SK-MEL-5 (cell line): Measurements from ENCODE around the gene TEX13B. TPM values are rescaled to one million over a fixed set of nuclear protein-coding genes. Genes with fewer than 3 reads are reported as not detected.
A peak's percentile ranks its signal among the peaks of the same experiment; 100 is the strongest.

ENCODE experiments used
- DNase-seq: peaks from one replicate; pipeline ENCODE4 v3.0.0-alpha.2; 2016; ENCODE audit warnings: low read depth, low spot score
- in situ Hi-C: cut with HindIII; loops from 2 replicates; pipeline ENCODE4 v1.10.0; 2016; ENCODE audit warnings: low sequenced_read_pairs, high pct_unique_total_duplicates, low pct_unique_long_range_greater_than_20kb
- polyA plus RNA-seq, 2 experiments: library from polyadenylated mRNA; depleted of rRNA; stranded (reverse); fragments of >200 nt; gene quantifications; 2 replicates each; pipeline ENCODE4 v1.2.3, GENCODE V29; 2015
- total RNA-seq: library from RNA; depleted of rRNA; stranded (reverse); fragments of >200 nt; shearing (Covaris generic); gene quantifications from 2 replicates; pipeline ENCODE4 v1.2.3, GENCODE V29; 2014; rRNA removed

TEX13B gene
- total RNA-seq = 0.24 TPM in 1 of 2 replicates, not detected in the other
- polyA plus RNA-seq (2015; cell fraction: cytosol; rRNA removed) = 0.16 TPM in 1 of 2 replicates, not detected in the other
- polyA plus RNA-seq (2015; cell fraction: nucleus; rRNA removed) = not detected in 2 replicates

- DNase-seq = no peak
- in situ Hi-C loops = no loop called here
Observed at GRCh38 chrX:107982356-107982755, at the start of gene TEX13B. TEX13B (minus strand) TSS chrX:107982370; CDS start chrX:107982127, 243 bp downstream.

- in situ Hi-C loops = no loop called here
- DNase-seq = no peak
Observed at GRCh38 chrX:108029928-108030711, 48.0 kb upstream of the TEX13B start.

GRCh38 chrX:108028854-108029253, 46.7 kb upstream of the TEX13B start:
- in situ Hi-C loops = no loop called here
- DNase-seq = no peak

GRCh38 chrX:108025954-108026600, 43.9 kb upstream of the TEX13B start:
- in situ Hi-C loops = no loop called here

GRCh38 chrX:108025376-108025775, 43.2 kb upstream of the TEX13B start:
- DNase-seq = no peak
- in situ Hi-C loops = no loop called here

More at GRCh38 chrX:108025954-108026600, 43.9 kb upstream of the TEX13B start:
- no peak for DNase-seq

- in situ Hi-C loops = no loop called here
- no peak for DNase-seq
Observed at GRCh38 chrX:108022491-108023089, 40.4 kb upstream of the TEX13B start.

- peak; percentile 39 for DNase-seq
- in situ Hi-C loops = no loop called here
Observed at GRCh38 chrX:108020631-108021030, 38.5 kb upstream of the TEX13B start.

GRCh38 chrX:108019382-108019875, 37.3 kb upstream of the TEX13B start:
- no peak for DNase-seq
- in situ Hi-C loops = no loop called here

GRCh38 chrX:108018656-108019381, 36.6 kb upstream of the TEX13B start:
- DNase-seq = no peak
- in situ Hi-C loops = no loop called here

- DNase-seq = peak; percentile 69
- in situ Hi-C loops = no loop called here
Observed at GRCh38 chrX:108001218-108001814, 19.1 kb upstream of the TEX13B start.

- no peak for DNase-seq
- in situ Hi-C loops = no loop called here
Observed at GRCh38 chrX:108000751-108001150, 18.6 kb upstream of the TEX13B start.

- DNase-seq = no peak
- in situ Hi-C loops = no loop called here
Observed at GRCh38 chrX:107996124-107996523, 14.0 kb upstream of the TEX13B start.

- in situ Hi-C loops = no loop called here
- DNase-seq = no peak
Observed at GRCh38 chrX:107985033-107985432, 2.9 kb upstream of the TEX13B start.

GRCh38 chrX:107979534-107979933, 2.6 kb downstream of the TEX13B start:
- in situ Hi-C loops = no loop called here

GRCh38 chrX:107978707-107979307, 3.4 kb downstream of the TEX13B start:
- DNase-seq = peak; percentile 55
- in situ Hi-C loops = no loop called here

More at GRCh38 chrX:107979534-107979933, 2.6 kb downstream of the TEX13B start:
- no peak for DNase-seq

- no peak for DNase-seq
- in situ Hi-C loops = no loop called here
Observed at GRCh38 chrX:107978071-107978470, 4.1 kb downstream of the TEX13B start.

GRCh38 chrX:107971636-107972035, 10.5 kb downstream of the TEX13B start:
- no peak for DNase-seq
- in situ Hi-C loops = no loop called here
